GM19463 (cell line): ENCODE data around the gene COX19.
"Not testable (repeated sequence)": the region's sequence is repeated elsewhere in the genome, so short reads cannot be mapped to it uniquely, and the experiment has no call there.

ENCODE experiments used
- ATAC-seq: cut with Tn5 transposase; IDR thresholded peaks from one replicate; pipeline ENCODE4 v1.9.1; 2021; ENCODE audit warnings: mild to moderate bottlenecking, moderate library complexity; ENCODE audit not compliant: unreplicated experiment

COX19 gene

GRCh38 chr7:1011297-1012003, 36.1 kb upstream of the COX19 start:
- ATAC-seq: no peak

- ATAC-seq: no peak
Observed at GRCh38 chr7:1010226-1010625, 34.9 kb upstream of the COX19 start.

GRCh38 chr7:1009747-1010146, 34.4 kb upstream of the COX19 start:
- no peak for ATAC-seq

DNA sequence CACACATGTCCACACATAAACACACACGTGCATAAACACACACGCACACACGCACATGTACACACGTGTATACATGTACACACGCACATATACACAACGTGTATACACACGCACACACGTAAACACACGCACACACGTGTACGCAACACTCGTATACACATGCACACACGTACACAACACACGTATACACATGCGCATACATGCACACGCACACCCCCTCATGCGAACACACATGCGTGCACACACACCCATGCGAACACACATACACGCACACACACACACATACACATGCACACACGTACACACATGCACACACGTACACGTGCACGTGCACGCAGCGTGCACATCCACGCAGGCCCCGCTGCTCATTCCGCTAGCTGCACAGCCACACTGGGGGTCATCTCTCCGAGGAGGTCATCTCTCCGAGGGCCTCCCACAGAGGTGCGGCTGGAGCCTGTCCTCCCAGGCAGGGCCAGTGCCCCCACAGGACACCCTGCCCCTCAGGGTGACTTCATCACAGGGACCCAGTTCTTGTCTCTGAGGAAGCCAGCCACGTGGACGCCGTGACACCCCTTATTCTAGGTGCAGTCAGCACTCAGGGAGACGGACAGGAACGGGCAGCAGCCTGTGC, 33.5 kb upstream of the COX19 start:
- ATAC-seq: no peak

- no peak for ATAC-seq
Observed at GRCh38 chr7:1007901-1008300, 32.6 kb upstream of the COX19 start.

DNA sequence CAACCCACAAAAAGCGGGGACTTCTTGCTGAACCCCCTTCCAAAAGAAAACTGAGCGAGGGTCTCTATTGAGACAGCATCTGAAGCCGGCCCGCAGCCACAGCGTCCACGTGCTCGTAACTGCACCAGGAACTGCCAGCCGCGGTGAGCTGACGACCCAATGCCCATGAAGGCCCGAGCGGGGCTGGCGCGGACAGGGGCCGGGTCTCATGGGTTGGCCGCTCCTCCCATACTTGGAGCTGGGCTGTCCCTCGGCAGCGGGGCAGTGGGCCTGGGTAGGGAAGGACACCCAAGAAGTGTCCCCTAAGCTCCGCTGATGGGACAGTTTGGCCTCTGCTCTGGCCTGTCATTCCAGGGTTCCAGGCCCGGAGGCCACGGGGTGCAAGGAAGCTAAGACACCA, 30.0 kb upstream of the COX19 start:
- ATAC-seq: no peak

DNA sequence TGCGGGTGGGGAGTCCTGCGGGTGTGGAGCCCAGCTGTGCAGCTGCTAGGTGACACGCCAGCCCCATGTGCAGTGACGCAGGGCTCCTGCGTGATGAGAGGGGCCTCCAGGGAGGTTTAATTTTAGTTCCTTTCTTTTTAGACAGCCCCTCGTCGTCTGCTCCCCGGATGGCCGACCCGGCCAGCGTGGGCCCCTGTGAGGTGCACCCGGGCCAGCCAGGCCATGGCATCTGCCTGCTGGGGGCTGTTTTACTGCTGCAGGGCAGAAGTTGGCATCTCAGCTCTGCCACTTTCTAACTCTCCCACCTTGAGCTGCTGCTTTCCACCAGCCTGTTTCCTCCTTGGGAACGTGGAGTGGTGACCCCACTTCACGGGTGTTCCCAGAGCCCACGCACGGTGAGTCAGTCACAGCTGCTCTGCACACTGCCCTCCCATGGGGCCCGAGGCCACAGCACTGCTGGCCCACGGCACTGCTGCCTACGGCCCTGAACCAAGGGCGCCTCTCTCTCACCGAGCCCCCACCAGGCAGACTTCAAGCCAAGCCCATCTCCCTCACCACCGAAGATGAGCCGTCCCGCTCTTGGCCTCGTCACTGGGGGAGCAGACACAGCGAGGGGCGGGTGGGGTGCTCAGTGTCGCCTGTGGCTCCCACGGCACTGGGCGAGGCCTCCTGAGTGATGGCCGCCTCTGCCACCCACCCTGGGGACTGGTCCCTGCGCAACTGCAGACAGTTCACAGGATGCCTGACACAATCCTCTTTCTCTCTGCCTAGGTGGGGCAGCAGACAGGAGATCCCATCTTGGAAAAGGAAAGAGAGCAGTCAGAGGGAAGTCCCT, 28.9 kb upstream of the COX19 start:
- ATAC-seq: no peak

DNA sequence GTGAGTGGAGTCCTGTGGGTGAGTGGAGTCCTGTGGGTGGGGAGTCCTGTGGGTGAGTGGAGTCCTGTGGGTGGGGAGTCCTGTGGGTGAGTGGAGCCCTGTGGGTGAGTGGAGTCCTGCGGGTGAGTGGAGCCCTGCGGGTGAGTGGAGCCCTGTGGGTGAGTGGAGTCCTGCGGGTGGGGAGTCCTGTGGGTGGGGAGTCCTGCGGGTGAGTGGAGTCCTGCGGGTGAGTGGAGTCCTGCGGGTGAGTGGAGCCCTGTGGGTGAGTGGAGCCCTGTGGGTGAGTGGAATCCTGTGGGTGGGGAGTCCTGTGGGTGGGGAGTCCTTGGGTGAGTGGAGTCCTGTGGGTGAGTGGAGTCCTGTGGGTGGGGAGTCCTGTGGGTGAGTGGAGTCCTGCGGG, 27.1 kb upstream of the COX19 start:
- ATAC-seq: not testable (repeated sequence)

DNA sequence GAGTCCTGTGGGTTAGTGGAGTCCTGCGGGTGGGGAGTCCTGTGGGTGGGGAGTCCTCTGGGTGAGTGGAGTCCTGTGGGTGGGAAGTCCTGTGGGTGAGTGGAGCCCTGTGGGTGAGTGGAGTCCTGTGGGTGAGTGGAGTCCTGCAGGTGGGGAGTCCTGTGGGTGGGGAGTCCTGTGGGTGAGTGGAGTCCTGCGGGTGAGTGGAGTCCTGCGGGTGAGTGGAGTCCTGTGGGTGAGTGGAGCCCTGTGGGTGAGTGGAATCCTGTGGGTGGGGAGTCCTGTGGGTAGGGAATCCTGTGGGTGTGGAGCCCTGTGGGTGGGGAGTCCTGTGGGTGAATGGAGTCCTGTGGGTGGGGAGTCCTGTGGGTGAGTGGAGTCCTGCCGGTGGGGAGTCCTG, 26.7 kb upstream of the COX19 start:
- not testable (repeated sequence) for ATAC-seq

GRCh38 chr7:1001069-1001770, 25.9 kb upstream of the COX19 start:
- ATAC-seq: not testable (repeated sequence)

GRCh38 chr7:999941-1000935, 24.9 kb upstream of the COX19 start:
- no peak for ATAC-seq

GRCh38 chr7:999149-999879, 24.0 kb upstream of the COX19 start:
- no peak for ATAC-seq

- no peak for ATAC-seq
Observed at GRCh38 chr7:997404-998395, 22.4 kb upstream of the COX19 start.

DNA sequence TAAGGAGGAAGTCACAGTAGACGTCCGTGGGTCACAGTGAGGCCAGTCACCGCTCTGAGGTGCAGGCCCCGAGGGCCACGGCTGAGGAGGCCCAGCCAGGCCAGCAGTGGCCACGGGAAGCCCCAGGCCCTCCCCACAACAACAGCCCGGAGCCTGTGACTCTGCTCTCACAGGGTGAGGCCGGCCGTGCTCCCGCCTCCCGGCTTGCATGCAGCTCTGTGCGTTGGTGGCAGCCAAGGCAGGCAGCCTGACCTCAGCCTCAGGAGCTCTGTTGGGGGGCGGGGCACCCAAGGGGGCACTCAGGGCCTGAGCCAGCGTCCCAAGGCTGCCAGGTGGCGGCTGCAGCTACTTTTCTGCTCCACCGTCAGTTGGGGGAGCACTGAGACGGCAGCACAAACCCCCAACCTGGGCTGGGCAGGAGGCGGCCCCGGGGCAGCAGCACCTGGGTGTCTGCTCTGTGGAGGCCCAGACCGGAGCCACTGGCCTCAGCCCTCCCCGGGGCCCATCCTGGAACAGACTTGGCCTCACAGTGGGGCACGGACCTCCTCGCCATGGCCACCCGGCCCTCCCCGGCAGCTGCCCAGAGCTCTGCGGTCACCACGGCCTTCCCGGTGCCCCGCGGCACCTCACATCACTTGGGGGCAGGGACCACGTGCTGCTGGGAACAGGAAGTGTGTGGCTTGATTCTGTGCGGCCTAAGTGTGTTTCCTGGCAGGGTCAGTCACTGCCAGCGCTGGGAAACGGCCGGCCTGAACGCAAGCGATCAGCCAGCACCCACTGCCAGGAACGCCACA, 20.9 kb upstream of the COX19 start:
- ATAC-seq: no peak

DNA sequence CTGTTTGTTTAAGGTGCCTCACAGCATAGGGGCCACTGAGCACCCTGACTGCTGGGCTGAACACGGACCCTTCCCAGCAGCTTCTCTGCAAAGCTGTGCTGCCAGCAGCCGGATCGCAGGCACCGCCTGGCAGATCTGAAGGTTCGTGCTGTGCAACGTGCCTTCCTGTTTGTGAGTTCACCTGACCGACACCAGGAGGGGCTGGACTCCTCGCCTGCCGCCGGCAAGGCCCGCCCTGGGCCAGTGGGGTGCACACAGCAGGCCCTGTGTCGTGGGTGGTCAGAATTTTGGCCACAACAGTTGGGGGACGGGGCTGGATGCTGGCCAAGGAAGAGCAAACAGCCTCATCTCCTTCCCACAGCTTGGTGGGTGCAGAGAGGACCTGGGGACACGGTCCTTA, 20.2 kb upstream of the COX19 start:
- no peak for ATAC-seq

DNA sequence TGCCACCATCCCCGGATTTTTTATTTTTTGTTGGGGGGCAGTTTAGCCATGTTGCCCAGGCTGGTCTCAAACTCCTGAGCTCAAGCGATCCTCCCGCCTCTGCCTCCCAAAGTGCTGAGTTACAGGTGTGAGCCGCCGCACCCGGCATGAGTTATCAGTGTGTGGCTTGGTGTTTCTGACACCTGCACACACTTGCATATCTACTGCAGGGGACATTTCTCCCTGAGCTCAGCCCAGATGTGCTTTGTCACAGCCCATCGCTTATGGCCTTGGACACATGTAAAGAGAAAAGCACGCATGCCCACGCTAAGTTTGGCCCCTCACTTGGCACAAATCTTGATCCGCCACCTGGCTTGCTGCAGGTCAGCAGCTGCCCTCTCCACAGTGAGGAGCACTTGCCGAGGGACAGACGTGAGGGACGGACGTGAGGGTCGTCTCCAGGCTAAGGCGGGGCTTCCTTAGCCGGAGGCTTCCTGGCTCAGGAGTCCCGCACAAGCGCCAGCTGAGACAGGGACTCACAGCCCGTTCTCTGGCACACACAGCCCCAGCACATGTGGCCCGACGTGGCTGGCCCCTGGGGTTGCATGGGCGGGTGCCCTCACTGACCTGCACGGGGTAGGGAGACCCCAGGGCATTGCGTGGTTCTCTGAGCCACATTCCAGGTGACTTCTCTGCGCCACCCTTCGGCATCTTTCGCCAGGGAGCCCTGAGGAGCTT, 19.4 kb upstream of the COX19 start:
- no peak for ATAC-seq
